IMR-90 (cell line): ENCODE results near the gene MGAT5B. TPM values are rescaled to one million over a fixed set of nuclear protein-coding genes. Genes with fewer than 3 reads are reported as not detected.

ENCODE experiments used
- ATAC-seq: fragments of 200-7000 bp; cut with Tn5 transposase; 2 replicates; pipeline ENCODE4 v1.9.1; 2020; ENCODE audit warnings: low read depth, mild to moderate bottlenecking, moderate library complexity
- BruUV-seq: library from RNA; stranded (reverse); fragments of 400-500 nt; replicated peaks from 2 replicates; lab custom pipeline; 2021; lab: Mats Ljungman, UMichigan
- CTCF ChIA-PET: fragments of 300-600 bp; formaldehyde crosslinking; extraction: SDS; loops from one replicate; lab custom pipeline; 2021; ENCODE audit warnings: antibody characterized with exemption; lab: Yijun Ruan, JAX
- POLR2A ChIA-PET: fragments of 300-600 bp; sonication (Branson Sonifier 250); formaldehyde crosslinking; loops from one replicate; lab custom pipeline; 2022; ENCODE audit warnings: antibody characterized with exemption; ENCODE audit not compliant: unreplicated experiment; lab: Charles Lee
- DNase-seq: peaks from one replicate; pipeline ENCODE4 v3.0.0; 2013
- H2AFZ ChIP-seq: replicated peaks from 2 replicates; pipeline ENCODE3; 2013; ENCODE audit warnings: low read length, mild to moderate bottlenecking; ENCODE audit not compliant: poor library complexity
- H2AK5ac ChIP-seq: 2 replicates; pipeline ENCODE4 v1.6.1; 2013; ENCODE audit warnings: low read depth, low read length, inconsistent platforms
- H2AK9ac ChIP-seq: replicated peaks from 2 replicates; pipeline ENCODE3; 2013; ENCODE audit warnings: mild to moderate bottlenecking, low read depth, low read length, moderate library complexity; ENCODE audit not compliant: poor library complexity
- H2BK120ac ChIP-seq: 2 replicates; pipeline ENCODE4 v1.6.1; 2013; ENCODE audit warnings: low read depth, low read length, inconsistent platforms
- H2BK15ac ChIP-seq: 3 replicates; pipeline ENCODE4 v1.6.1; 2013; ENCODE audit warnings: low read depth, low read length, inconsistent platforms
- H2BK20ac ChIP-seq: 2 replicates; pipeline ENCODE4 v1.6.1; 2013; ENCODE audit warnings: low read depth, mild to moderate bottlenecking, inconsistent platforms, low read length, moderate library complexity
- H2BK5ac ChIP-seq: 2 replicates; pipeline ENCODE4 v1.6.1; 2013; ENCODE audit warnings: mild to moderate bottlenecking, low read depth, low read length, inconsistent platforms; ENCODE audit not compliant: poor library complexity, severe bottlenecking
- H3K14ac ChIP-seq: replicated peaks from 2 replicates; pipeline ENCODE4 v1.6.1; 2013; ENCODE audit warnings: low read depth, low read length, inconsistent platforms
- H3K18ac ChIP-seq: 2 replicates; pipeline ENCODE4 v1.6.1; 2013; ENCODE audit warnings: low read depth, low read length, control low read depth
- H3K23ac ChIP-seq: 2 replicates; pipeline ENCODE4 v1.6.1; 2013; ENCODE audit warnings: low read depth, low read length, inconsistent platforms
- H3K27ac ChIP-seq: 2 replicates; pipeline ENCODE4 v1.5.1; 2013; ENCODE audit warnings: mild to moderate bottlenecking, control low read depth, low read length; ENCODE audit not compliant: insufficient read depth
- H3K27me3 ChIP-seq: 2 replicates; pipeline ENCODE4 v1.6.1; 2013; ENCODE audit warnings: low read length; ENCODE audit not compliant: control insufficient read depth, insufficient read depth
- H3K36me3 ChIP-seq: 2 replicates; pipeline ENCODE4 v1.6.1; 2013; ENCODE audit warnings: low read length, mixed read lengths; ENCODE audit not compliant: control insufficient read depth, insufficient read depth
- H3K4ac ChIP-seq: 2 replicates; pipeline ENCODE4 v1.6.1; 2013; ENCODE audit warnings: low read depth, low read length, inconsistent platforms
- H3K4me1 ChIP-seq: 2 replicates; pipeline ENCODE4 v1.6.1; 2013; ENCODE audit warnings: low read length, mixed read lengths; ENCODE audit not compliant: control insufficient read depth, insufficient read depth
- H3K4me2 ChIP-seq: 2 replicates; pipeline ENCODE4 v1.6.1; 2013; ENCODE audit warnings: low read depth, mild to moderate bottlenecking, control low read depth, low read length, moderate library complexity
- H3K4me3 ChIP-seq: 2 replicates; pipeline ENCODE4 v1.5.1; 2013; ENCODE audit warnings: low read depth, mild to moderate bottlenecking, control low read depth, low read length, moderate library complexity; ENCODE audit not compliant: insufficient read depth
- H3K56ac ChIP-seq: 2 replicates; pipeline ENCODE4 v1.6.1; 2013; ENCODE audit warnings: low read length, inconsistent platforms; ENCODE audit not compliant: insufficient read depth; ENCODE audit errors: extremely low read depth
- H3K79me1 ChIP-seq, 2 experiments: 2 replicates each; pipeline ENCODE4 v1.6.1; 2013; ENCODE audit warnings: low read length in 2 of 2, inconsistent platforms in 1 of 2, low read depth in 1 of 2
- H3K9ac ChIP-seq: 2 replicates; pipeline ENCODE4 v1.6.1; 2013; ENCODE audit warnings: low read depth, low read length, control low read depth
- H3K9me1 ChIP-seq: 2 replicates; pipeline ENCODE4 v1.6.1; 2013; ENCODE audit warnings: low read length, inconsistent platforms; ENCODE audit not compliant: insufficient read depth
- H3K9me3 ChIP-seq: 2 replicates; pipeline ENCODE4 v1.6.1; 2013; ENCODE audit warnings: low read length; ENCODE audit not compliant: control insufficient read depth, insufficient read depth
- H4K20me1 ChIP-seq: 2 replicates; pipeline ENCODE4 v1.6.1; 2013; ENCODE audit warnings: low read length, inconsistent platforms; ENCODE audit not compliant: insufficient read depth
- H4K5ac ChIP-seq: 2 replicates; pipeline ENCODE4 v1.6.1; 2013; ENCODE audit warnings: mild to moderate bottlenecking, low read depth, low read length, control low read depth
- H4K8ac ChIP-seq, 2 experiments: 2 replicates each; pipeline ENCODE4 v1.6.1; 2013; ENCODE audit warnings: low read depth in 2 of 2, low read length in 2 of 2, control low read depth in 1 of 2, inconsistent platforms in 1 of 2
- H4K91ac ChIP-seq: 2 replicates; pipeline ENCODE4 v1.6.1; 2013; ENCODE audit warnings: low read depth, low read length, inconsistent platforms; ENCODE audit not compliant: insufficient read depth
- CHD1 ChIP-seq: IDR thresholded peaks from 2 replicates; pipeline ENCODE4 v1.6.1; 2012; ENCODE audit warnings: low read depth, low read length, improper control_type of control experiment
- POLR2A ChIP-seq: IDR thresholded peaks from 2 replicates; pipeline ENCODE4 v1.6.1; 2012; ENCODE audit warnings: mild to moderate bottlenecking, low read depth, low read length
- RCOR1 ChIP-seq: IDR thresholded peaks from 2 replicates; pipeline ENCODE4 v1.6.1; 2012; ENCODE audit warnings: mild to moderate bottlenecking, low read length, improper control_type of control experiment; ENCODE audit not compliant: insufficient replicate concordance
- RFX5 ChIP-seq: IDR thresholded peaks from 2 replicates; pipeline ENCODE4 v1.8.0; 2012; ENCODE audit warnings: low read depth, mild to moderate bottlenecking, low read length, moderate library complexity
- SMC3 ChIP-seq: fragments of 150-350 bp; IDR thresholded peaks from 2 replicates; pipeline ENCODE4 v1.6.1; 2016; ENCODE audit warnings: low read depth, mild to moderate bottlenecking, antibody characterized with exemption, low read length, moderate library complexity
- WGBS, 2 experiments: methylation state at CpG; one replicate each; pipeline versions ENCODE4 v1.1.5 to v1.1.7; 2013; ENCODE audit warnings: missing lambda C conversion rate in 2 of 2; ENCODE audit not compliant: insufficient read length in 1 of 2; ENCODE audit errors: extremely low coverage in 2 of 2; 5-methylcytosine and 5-hydroxymethylcytosine counted together
- dilution Hi-C: fragments of 300-500 bp; cut with HindIII; formaldehyde crosslinking; loops from one replicate; pipeline ENCODE4 v1.14.3; 2018; ENCODE audit warnings: low sequenced_read_pairs; ENCODE audit not compliant: unreplicated experiment
- in situ Hi-C: fragments of 300-500 bp; cut with MboI; formaldehyde crosslinking; loops from 3 replicates; pipeline ENCODE4 v1.14.3; 2019; ENCODE audit warnings: low sequenced_read_pairs, inconsistent platforms, mixed read lengths
- intact Hi-C: fragments of 100-400 bp; cut with micrococcal nuclease; formaldehyde crosslinking; loops from 2 replicates; pipeline ENCODE4 v1.10.0; 2022
- polyA plus RNA-seq, 3 experiments: library from polyadenylated mRNA; depleted of rRNA; stranded (reverse); fragments of >200 nt; gene quantifications; 2 replicates each; pipeline ENCODE4 v1.2.3, GENCODE V29; 2012; ENCODE audit warnings: low replicate concordance in 1 of 3
- total RNA-seq: library from RNA; depleted of rRNA; stranded (reverse); fragments of >200 nt; gene quantifications from 2 replicates; pipeline ENCODE4 v1.2.3, GENCODE V29; 2012
- TF ChIP-seq, protein P1 (sequence below): conservative IDR thresholded peaks from 2 replicates; pipeline ENCODE4 v1.5.1; 2012; ENCODE audit warnings: mild to moderate bottlenecking, low read depth, low read length, improper control_type of control experiment
- TF ChIP-seq, protein P2 (sequence below): fragments of 150-350 bp; IDR thresholded peaks from 2 replicates; pipeline ENCODE4 v1.6.1; 2017; ENCODE audit warnings: mild to moderate bottlenecking, antibody characterized with exemption, low read length, low read depth

Gene MGAT5B
- total and polyA plus RNA-seq, 2 of the 4 experiments (the other 2 are of a cell fraction): 0.54 to 2.0 TPM

DNA sequence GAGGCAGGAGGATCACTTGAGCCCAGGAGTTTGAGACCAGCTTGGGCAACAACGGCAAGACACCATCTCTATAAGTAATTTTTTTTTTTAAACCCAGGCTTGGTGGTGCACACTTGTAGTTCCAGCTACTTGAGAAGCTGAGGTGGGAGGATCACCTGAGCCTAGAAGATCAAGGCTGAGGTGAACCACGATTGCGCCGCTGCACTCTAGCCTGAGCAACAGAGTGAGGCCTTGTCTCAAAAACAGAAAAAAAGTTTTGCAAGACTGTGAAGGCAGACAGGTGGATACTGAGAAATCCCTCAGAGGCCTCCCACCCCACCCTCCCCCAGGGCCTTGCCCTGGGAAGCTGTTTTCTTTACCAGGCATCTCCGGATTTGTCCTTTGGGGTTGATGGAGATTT is 125.4 kb downstream of the MGAT5B start:
- no CpG with 5 or more reads among the region's 5 CpGs for WGBS, 2 experiments
- no TSS peak for BruUV-seq

More for the DNA sequence above, 125.4 kb downstream of the MGAT5B start:
- H3K18ac ChIP-seq: no peak overlapping the region
- no peak overlapping the region for H2AFZ ChIP-seq
- no peak overlapping the region for H3K14ac ChIP-seq
- H2AK9ac ChIP-seq: no peak overlapping the region
- no peak overlapping the region for H3K4me2 ChIP-seq
- CTCF ChIA-PET: no interaction called here
- no peak overlapping the region for H2BK15ac ChIP-seq
- H3K9me3 ChIP-seq: no peaks in the 10 kb centered on the region
- no peak overlapping the region for H4K91ac ChIP-seq
- H2BK5ac ChIP-seq: no peak overlapping the region
- ATAC-seq (no peak), DNase-seq (no peak)
- no peak overlapping the region for H2AK5ac ChIP-seq
- dilution Hi-C loops (no loop called here), in situ Hi-C loops (no loop called here), intact Hi-C loops (no loop called here)
- no peaks in the 10 kb centered on the region for H3K4me1 ChIP-seq
- H3K4ac ChIP-seq: no peak overlapping the region
- H2BK20ac ChIP-seq: no peak overlapping the region
- H2BK120ac ChIP-seq: no peak overlapping the region
- H4K8ac ChIP-seq: no peak overlapping the region
- H3K9ac ChIP-seq: no peak overlapping the region
- H3K27me3 ChIP-seq: peaks cover 62% of the 10 kb centered on the region
- H3K36me3 ChIP-seq: no peaks in the 10 kb centered on the region
- H3K79me1 ChIP-seq: no peaks in the 10 kb centered on the region
- no peaks in the 10 kb centered on the region for H4K20me1 ChIP-seq
- H3K27ac ChIP-seq: no peak overlapping the region
- no peaks in the 10 kb centered on the region for H3K9me1 ChIP-seq
- no peak overlapping the region for H4K5ac ChIP-seq
- TF ChIP-seq, protein P1, sequence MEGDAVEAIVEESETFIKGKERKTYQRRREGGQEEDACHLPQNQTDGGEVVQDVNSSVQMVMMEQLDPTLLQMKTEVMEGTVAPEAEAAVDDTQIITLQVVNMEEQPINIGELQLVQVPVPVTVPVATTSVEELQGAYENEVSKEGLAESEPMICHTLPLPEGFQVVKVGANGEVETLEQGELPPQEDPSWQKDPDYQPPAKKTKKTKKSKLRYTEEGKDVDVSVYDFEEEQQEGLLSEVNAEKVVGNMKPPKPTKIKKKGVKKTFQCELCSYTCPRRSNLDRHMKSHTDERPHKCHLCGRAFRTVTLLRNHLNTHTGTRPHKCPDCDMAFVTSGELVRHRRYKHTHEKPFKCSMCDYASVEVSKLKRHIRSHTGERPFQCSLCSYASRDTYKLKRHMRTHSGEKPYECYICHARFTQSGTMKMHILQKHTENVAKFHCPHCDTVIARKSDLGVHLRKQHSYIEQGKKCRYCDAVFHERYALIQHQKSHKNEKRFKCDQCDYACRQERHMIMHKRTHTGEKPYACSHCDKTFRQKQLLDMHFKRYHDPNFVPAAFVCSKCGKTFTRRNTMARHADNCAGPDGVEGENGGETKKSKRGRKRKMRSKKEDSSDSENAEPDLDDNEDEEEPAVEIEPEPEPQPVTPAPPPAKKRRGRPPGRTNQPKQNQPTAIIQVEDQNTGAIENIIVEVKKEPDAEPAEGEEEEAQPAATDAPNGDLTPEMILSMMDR: no peak
- TF ChIP-seq, protein P2, sequence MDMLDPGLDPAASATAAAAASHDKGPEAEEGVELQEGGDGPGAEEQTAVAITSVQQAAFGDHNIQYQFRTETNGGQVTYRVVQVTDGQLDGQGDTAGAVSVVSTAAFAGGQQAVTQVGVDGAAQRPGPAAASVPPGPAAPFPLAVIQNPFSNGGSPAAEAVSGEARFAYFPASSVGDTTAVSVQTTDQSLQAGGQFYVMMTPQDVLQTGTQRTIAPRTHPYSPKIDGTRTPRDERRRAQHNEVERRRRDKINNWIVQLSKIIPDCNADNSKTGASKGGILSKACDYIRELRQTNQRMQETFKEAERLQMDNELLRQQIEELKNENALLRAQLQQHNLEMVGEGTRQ: no peak
- TF ChIP-seq RCOR1: no peak
- no peak for TF ChIP-seq SMC3
- TF ChIP-seq RFX5: no peak
- no peak for TF ChIP-seq POLR2A
- TF ChIP-seq CHD1: no peak
- no peak overlapping the region for H3K56ac ChIP-seq
- POLR2A ChIA-PET: no interaction called here
- no peak overlapping the region for H3K4me3 ChIP-seq
- no peak overlapping the region for H3K23ac ChIP-seq
